Muscle of arm (tissue), 12 donors: ENCODE results near the gene TYW1B. TPM values are rescaled to one million over a fixed set of nuclear protein-coding genes. Genes with fewer than 3 reads are reported as not detected.
"Not testable (repeated sequence)": the region's sequence is repeated elsewhere in the genome, so short reads cannot be mapped to it uniquely, and the experiment has no call there.

Experiments used
- DNase-seq: peaks from one replicate; pipeline ENCODE4 v3.0.0-alpha.2; 2013
- polyA plus RNA-seq, 12 donors: library from polyadenylated mRNA; unstranded; fragments of 120-200 nt; gene quantifications; one replicate each; pipeline ENCODE4 v1.2.1, GENCODE V29; 2013; ENCODE audit not compliant: insufficient read length in 12 of 12

The TYW1B gene
- polyA plus RNA-seq, 12 donors: 2.5 to 9.6 (median 5.6) TPM; not detected in 1

GRCh38 chr7:72754312-72754711, 73.7 kb downstream of the TYW1B start:
- no peak for DNase-seq

DNA sequence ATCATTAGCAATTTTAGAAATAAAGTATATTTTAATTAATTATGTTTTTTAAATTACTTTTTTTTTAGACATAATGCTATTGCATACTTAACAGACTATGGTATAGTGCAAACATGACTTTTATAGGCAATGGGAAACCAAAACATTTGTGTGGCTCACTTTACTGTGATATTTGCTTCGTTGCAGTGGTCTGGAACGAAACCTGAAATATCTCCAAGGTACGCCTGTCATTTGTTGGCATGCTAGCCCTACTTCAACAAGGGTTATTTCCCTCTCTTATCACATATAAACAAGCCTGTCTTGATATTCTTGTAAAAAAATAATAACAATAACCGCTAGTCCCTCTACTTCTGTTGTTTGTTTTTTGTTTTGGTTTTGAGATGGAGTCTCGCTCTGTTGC, 74.2 kb downstream of the TYW1B start:
- no peak for DNase-seq

GRCh38 chr7:72753229-72753628, 74.8 kb downstream of the TYW1B start:
- not testable (repeated sequence) for DNase-seq

DNA sequence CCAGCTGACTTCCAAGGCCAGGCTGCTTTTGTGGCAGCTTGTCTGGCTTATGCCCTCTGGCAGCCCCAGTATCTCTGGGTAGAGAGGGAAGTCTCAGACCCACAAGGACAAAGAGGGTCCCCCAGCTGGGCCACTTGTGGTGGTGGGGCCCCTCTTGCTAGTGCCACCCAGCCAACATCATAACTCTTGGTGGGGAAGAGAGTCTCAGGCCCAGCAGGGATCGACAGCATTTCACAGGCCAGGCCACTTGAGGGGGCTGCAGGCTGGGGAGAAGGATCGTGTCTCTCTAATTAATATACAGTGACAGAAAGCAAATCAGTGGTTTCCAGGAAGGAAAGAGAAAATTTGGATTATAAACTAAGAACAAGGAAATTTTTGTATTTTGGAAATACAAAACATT, 76.0 kb downstream of the TYW1B start:
- DNase-seq: no peak

GRCh38 chr7:72751378-72751777, 76.6 kb downstream of the TYW1B start:
- no peak for DNase-seq

DNA sequence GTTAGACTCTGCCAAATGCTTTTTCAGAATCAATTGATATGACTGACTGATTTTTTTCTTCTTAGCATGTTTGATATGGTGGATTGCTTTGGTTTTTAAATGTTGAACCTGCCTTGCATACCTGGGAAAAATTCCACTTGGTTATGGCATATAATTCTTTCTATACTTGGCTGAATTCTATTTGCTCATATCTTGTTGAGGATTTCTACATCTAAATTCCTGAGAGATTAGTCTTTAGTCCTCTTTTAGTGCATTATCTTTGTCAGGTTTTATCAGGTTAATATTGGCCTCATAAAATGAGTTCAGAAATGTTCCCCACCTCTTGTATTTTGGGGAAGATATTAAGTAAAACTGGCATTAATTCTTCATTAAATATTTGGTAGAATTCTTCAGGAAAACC, 79.4 kb downstream of the TYW1B start:
- not testable (repeated sequence) for DNase-seq

GRCh38 chr7:72744244-72744926, 83.6 kb downstream of the TYW1B start:
- DNase-seq: peak; percentile 17

DNA sequence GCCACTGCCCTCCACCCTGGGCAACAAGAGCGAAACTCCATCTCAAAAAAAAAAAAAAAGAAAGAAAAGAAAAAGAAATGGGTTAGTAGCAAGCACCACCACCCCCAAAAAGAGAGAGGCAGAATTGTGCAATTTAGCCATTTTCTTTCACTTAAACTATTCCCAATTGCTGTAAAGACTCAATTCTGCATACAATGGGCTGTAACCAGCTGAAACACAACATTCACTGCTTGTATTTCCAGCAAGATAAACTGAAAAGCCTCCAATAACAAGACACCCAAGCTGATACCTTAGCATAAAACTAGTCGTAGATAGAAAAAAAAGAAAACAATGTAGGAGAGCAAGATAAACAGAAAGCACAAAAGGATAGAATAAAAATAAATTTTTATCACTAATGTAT, 84.2 kb downstream of the TYW1B start:
- not testable (repeated sequence) for DNase-seq

DNA sequence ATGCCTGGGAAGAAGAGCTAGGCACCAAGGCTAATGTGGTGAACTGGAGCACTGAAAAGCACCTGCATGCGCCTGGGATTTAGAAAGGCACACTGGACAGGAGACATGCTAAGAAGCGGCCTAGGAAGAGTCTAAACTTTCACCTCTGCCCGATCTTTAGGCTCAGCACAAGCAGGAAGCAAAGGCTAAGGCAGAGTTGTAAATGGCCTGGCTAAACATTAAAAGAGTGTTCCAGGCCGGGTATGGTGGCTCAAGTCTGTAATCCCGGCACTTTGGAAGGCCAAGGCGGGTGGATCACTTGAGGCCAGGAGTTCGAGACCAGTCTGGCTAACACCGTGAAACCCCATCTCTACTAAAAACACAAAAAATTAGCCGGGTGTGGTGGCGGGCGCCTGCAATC, 88.3 kb downstream of the TYW1B start:
- not testable (repeated sequence) for DNase-seq

- DNase-seq: not testable (repeated sequence)
Measured at GRCh38 chr7:72735855-72736254, 92.1 kb downstream of the TYW1B start.

GRCh38 chr7:72730815-72731214, 97.2 kb downstream of the TYW1B start:
- not testable (repeated sequence) for DNase-seq

DNA sequence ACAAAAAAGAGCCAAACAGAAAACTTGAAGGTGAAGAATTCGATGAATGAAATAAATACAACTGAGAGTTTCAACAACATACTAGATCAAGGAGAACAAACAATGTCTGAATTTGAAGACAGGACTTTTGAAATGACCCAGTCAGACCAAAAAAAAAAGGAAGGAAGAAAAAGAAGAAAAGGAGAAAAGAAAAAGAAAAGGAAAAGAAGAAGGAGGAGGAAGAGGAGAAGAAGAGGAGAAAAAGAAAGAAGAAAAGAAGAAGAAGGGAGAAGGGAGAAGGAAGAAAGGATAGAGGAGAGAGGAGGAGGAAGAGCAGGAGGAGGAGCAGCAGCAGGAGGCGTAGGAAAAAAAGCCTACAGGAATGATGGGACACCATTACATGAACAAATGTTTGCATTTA, 97.6 kb downstream of the TYW1B start:
- DNase-seq: not testable (repeated sequence)

- not testable (repeated sequence) for DNase-seq
Measured at GRCh38 chr7:72729130-72729529, 98.9 kb downstream of the TYW1B start.

DNA sequence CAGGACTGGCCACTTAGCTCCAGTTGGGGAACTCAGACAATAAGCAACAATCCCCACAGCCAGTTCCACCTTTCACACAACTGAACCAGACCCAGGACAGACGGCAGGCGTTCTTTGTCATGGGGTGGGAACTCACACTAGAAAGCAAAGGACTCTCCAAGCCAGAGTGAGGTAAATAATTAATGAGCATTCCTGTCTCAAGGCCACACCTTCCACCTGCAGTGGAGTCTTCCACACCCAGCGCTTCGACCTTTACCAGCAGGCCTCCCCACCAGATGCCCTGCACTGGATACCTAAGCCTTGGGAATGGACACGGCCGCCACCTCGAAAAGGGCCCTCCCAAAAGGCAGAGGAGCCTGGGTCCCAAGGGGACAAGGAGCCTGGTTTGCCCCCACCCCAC, 105.3 kb downstream of the TYW1B start:
- not testable (repeated sequence) for DNase-seq

DNA sequence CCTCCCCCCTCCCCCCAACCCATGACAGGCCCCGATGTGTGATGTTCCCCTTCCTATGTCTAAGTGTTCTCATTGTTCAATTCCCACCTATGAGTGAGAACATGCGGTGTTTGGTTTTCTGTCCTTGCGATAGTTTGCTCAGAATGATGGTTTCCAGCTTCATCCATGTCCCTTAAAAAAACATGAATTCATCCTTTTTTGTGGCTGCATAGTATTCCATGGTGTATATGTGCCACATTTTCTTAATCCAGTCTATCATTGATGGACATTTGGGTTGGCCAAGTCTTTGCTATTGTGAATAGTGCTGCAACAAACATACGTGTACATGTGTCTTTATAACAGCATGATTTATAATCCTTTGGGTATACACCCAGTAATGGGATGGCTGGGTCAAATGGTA, 107.1 kb downstream of the TYW1B start:
- not testable (repeated sequence) for DNase-seq

DNA sequence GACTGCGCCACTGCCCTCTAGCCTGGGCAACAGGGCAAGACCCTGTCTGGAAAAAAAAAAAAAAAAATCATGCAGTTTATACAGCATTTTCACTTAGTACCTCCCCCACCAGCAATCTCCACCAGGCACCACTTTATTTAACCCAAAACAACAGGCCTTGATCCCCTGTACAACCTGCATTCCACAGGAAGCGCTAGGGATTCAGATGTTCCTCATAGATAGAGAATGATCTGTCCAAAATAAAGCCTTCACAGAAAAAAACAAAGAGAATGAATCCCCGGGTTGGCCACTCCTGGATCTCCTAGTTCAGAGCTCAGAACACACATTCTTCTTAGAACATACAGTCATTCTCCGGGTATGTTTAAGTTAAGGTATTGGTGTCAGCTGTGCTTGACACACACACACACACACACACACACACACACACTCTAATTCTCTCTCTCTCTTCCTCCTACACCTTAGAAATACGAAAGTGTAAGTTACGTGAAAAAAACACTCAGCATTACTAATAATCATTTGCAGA, 110.7 kb downstream of the TYW1B start:
- not testable (repeated sequence) for DNase-seq

GRCh38 chr7:72711927-72712326, 116.1 kb downstream of the TYW1B start:
- not testable (repeated sequence) for DNase-seq

DNA sequence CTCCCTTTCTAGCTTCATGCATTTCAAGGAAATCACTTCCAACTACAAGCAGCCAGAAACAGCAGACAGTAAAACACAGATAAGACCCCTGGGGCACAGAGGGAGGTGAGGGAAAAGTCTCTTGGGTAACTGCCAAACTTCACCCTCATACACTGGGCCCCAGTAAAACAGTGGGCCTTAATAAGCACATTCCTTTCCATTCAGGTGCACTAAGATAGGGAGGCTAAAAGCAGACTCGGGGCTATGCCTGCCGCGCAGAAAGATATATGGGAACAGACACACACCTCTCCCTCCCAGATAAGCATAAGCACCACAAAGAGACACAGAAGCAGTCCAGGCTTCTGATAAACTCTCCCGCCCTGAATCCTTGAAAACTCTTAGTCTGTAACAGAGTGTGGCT, 117.0 kb downstream of the TYW1B start:
- no peak for DNase-seq

GRCh38 chr7:72709909-72710308, 118.1 kb downstream of the TYW1B start:
- no peak for DNase-seq

GRCh38 chr7:72708371-72709050, 119.5 kb downstream of the TYW1B start:
- not testable (repeated sequence) for DNase-seq

DNA sequence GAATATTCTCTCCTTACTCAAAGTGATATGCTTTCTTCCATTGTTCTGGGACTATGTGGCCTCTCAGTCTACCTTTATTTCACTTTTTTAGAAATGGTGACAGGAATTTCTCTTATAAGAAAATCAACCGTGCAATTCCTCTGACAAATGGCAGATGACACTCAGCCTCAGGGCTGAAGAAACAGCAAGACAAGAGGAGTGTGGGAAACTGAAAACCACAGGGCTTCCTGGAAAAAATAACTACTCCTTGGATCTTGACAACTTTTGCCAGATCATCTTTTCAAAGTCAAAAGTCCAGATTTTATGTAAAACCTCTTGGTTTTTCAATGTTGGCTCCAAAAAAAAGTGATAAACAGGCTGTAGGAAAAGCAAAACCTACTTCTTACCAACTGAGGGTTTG, 121.5 kb downstream of the TYW1B start:
- no peak for DNase-seq

DNA sequence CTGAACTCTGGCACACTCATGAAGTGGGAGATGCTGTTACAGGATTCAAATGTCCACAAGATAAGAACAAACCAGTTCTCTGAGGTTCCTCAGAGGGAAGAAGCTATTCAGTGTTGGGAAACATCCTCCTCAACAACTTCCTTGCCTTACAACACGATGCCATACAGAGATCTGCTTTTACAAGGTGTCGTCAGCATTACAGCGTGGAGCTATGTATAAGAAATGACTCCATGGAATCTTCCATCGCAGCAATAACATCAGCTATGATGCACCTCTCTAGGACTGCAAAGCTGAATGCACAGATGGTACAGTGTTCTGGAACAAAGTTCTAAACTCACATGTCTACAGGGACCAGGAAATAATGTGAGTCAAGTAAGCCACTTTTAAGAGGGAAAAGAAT, 122.3 kb downstream of the TYW1B start:
- DNase-seq: not testable (repeated sequence)

- no peak for DNase-seq
Measured at GRCh38 chr7:72704894-72705293, 123.1 kb downstream of the TYW1B start.
